ENCODE results near the gene HS6ST3.

The HS6ST3 gene

GRCh38 chr13:96238241-96238640 lies 148.3 kb downstream of the HS6ST3 start:
- DNase-seq (ENCODE audit: low read depth, low spot score) = no peak
- Histone ChIP-seq H3K36me3 (ENCODE audit: insufficient read depth, low read length) (no peaks in the 10 kb centered on the region), H3K27ac (no peak overlapping the region), H3K4me3 (no peak overlapping the region), H3K9me3 (ENCODE audit: low read depth, low read length) (no peaks in the 10 kb centered on the region), H3K9ac (ENCODE audit: insufficient read length) (no peak overlapping the region)
- TF ChIP-seq EZH2 (IDR thresholded peaks at IDR 0.05) (no peak), POLR2AphosphoS5 (IDR thresholded peaks at IDR 0.05; ENCODE audit: borderline replicate concordance, low read depth, low read length) (no peak), FOXP2 (optimal IDR thresholded peaks at IDR 0.05; ENCODE audit: control extremely low read depth, extremely low read length, insufficient read depth) (no peak)

DNA sequence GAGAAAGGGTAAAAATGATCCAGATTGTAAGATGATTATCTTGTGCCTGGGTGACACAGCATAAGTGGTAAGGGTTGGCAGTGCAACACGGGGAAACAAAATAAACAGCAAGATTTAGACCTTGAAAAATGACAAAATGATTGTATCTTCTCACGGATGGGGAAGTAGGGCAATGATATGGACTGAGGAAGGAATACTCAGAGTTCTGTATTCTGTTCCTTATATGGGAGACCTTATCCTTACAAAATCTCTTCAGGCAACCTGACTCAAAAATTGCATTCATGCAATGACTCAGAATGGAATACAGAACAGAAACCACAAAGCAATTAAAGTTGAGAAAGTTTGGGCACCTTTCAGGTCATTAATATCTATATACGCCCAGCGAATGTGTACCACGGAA lies 149.0 kb downstream of the HS6ST3 start:
- no peaks in the 10 kb centered on the region for H3K36me3 ChIP-seq (ENCODE audit: insufficient read depth, low read length)
- TF ChIP-seq FOXP2 (optimal IDR thresholded peaks at IDR 0.05; ENCODE audit: control extremely low read depth, extremely low read length, insufficient read depth) (no peak), EZH2 (IDR thresholded peaks at IDR 0.05) (no peak), POLR2AphosphoS5 (IDR thresholded peaks at IDR 0.05; ENCODE audit: borderline replicate concordance, low read depth, low read length) (no peak)
- no peak overlapping the region for H3K4me3 ChIP-seq
- no peak for DNase-seq (ENCODE audit: low read depth, low spot score)
- H3K9me3 ChIP-seq (ENCODE audit: low read depth, low read length) = no peaks in the 10 kb centered on the region
- H3K9ac ChIP-seq (ENCODE audit: insufficient read length) = no peak overlapping the region
- H3K27ac ChIP-seq = no peak overlapping the region

DNA sequence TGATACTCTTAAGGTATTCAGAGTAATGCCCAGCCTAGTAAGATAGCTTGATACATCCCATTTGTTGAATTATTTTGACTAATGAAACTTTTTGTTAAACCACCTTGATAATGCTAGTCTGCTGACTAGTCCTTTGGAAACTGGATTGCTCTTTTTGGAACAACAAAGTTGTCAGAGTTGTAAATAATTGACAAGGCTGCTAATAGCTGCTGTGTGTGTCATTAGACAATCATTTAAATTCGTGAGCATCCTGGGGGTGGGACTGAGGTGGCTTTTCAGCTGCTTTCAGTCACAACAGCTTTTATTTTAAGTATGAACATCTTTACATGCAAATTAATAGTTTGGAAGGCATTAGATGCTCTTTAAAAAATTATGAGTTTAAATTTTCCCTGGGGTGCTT lies 153.5 kb downstream of the HS6ST3 start:
- Histone ChIP-seq H3K27ac (no peak overlapping the region), H3K9ac (ENCODE audit: insufficient read length) (no peak overlapping the region), H3K4me3 (no peak overlapping the region), H3K9me3 (ENCODE audit: low read depth, low read length) (no peaks in the 10 kb centered on the region), H3K36me3 (ENCODE audit: insufficient read depth, low read length) (no peaks in the 10 kb centered on the region)
- TF ChIP-seq POLR2AphosphoS5 (IDR thresholded peaks at IDR 0.05; ENCODE audit: borderline replicate concordance, low read depth, low read length) (no peak), EZH2 (IDR thresholded peaks at IDR 0.05) (no peak), FOXP2 (optimal IDR thresholded peaks at IDR 0.05; ENCODE audit: control extremely low read depth, extremely low read length, insufficient read depth) (no peak)
- no peak for DNase-seq (ENCODE audit: low read depth, low spot score)

GRCh38 chr13:96248103-96248502 lies 158.2 kb downstream of the HS6ST3 start:
- Histone ChIP-seq H3K9ac (ENCODE audit: insufficient read length) (no peak overlapping the region), H3K36me3 (ENCODE audit: insufficient read depth, low read length) (no peaks in the 10 kb centered on the region), H3K27ac (no peak overlapping the region), H3K9me3 (ENCODE audit: low read depth, low read length) (no peaks in the 10 kb centered on the region), H3K4me3 (no peak overlapping the region)
- TF ChIP-seq EZH2 (IDR thresholded peaks at IDR 0.05) = no peak
- no peak for TF ChIP-seq POLR2AphosphoS5 (IDR thresholded peaks at IDR 0.05; ENCODE audit: borderline replicate concordance, low read depth, low read length)
- TF ChIP-seq FOXP2 (optimal IDR thresholded peaks at IDR 0.05; ENCODE audit: control extremely low read depth, extremely low read length, insufficient read depth) = no peak
- DNase-seq (ENCODE audit: low read depth, low spot score) = no peak

DNA sequence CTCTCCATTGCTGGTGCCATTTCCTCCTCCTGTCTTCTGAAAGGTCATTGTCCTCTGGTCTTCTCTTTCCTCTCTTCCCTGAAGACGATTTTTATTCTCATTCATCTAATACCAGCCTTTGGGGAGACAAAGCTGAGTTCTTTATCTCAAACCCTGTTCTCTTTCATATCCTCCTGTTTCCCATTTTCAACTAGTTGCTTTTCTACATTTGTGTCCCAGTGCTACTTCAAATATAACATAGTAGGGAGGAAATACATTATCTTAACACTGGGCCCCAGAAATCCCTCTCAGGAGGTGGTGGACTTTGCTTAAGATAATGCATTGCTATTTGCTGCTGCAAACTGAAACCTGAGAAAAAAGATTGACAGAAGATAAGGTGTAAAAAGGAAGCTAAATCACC lies 159.1 kb downstream of the HS6ST3 start:
- H3K9ac ChIP-seq (ENCODE audit: insufficient read length) = no peak overlapping the region
- TF ChIP-seq POLR2AphosphoS5 (IDR thresholded peaks at IDR 0.05; ENCODE audit: borderline replicate concordance, low read depth, low read length) (no peak), FOXP2 (optimal IDR thresholded peaks at IDR 0.05; ENCODE audit: control extremely low read depth, extremely low read length, insufficient read depth) (no peak), EZH2 (IDR thresholded peaks at IDR 0.05) (no peak)

GRCh38 chr13:96252903-96253302 lies 163.0 kb downstream of the HS6ST3 start:
- no peak for DNase-seq (ENCODE audit: low read depth, low spot score)
- no peaks in the 10 kb centered on the region for H3K9me3 ChIP-seq (ENCODE audit: low read depth, low read length)
- no peak overlapping the region for H3K27ac ChIP-seq
- TF ChIP-seq EZH2 (IDR thresholded peaks at IDR 0.05) (no peak), POLR2AphosphoS5 (IDR thresholded peaks at IDR 0.05; ENCODE audit: borderline replicate concordance, low read depth, low read length) (no peak), FOXP2 (optimal IDR thresholded peaks at IDR 0.05; ENCODE audit: control extremely low read depth, extremely low read length, insufficient read depth) (no peak)
- H3K9ac ChIP-seq (ENCODE audit: insufficient read length) = no peak overlapping the region
- H3K36me3 ChIP-seq (ENCODE audit: insufficient read depth, low read length) = no peaks in the 10 kb centered on the region
- no peak overlapping the region for H3K4me3 ChIP-seq

More for the DNA sequence above, 159.1 kb downstream of the HS6ST3 start:
- no peaks in the 10 kb centered on the region for H3K9me3 ChIP-seq (ENCODE audit: low read depth, low read length)
- DNase-seq (ENCODE audit: low read depth, low spot score) = no peak
- H3K36me3 ChIP-seq (ENCODE audit: insufficient read depth, low read length) = no peaks in the 10 kb centered on the region
- no peak overlapping the region for H3K4me3 ChIP-seq
- H3K27ac ChIP-seq = no peak overlapping the region

GRCh38 chr13:96273196-96273595 lies 183.3 kb downstream of the HS6ST3 start:
- DNase-seq (ENCODE audit: low read depth, low spot score) = no peak
- no peaks in the 10 kb centered on the region for H3K36me3 ChIP-seq (ENCODE audit: insufficient read depth, low read length)
- TF ChIP-seq POLR2AphosphoS5 (IDR thresholded peaks at IDR 0.05; ENCODE audit: borderline replicate concordance, low read depth, low read length) (no peak), FOXP2 (optimal IDR thresholded peaks at IDR 0.05; ENCODE audit: control extremely low read depth, extremely low read length, insufficient read depth) (no peak), EZH2 (IDR thresholded peaks at IDR 0.05) (no peak)

GRCh38 chr13:96274046-96274445 lies 184.1 kb downstream of the HS6ST3 start:
- Histone ChIP-seq H3K9ac (ENCODE audit: insufficient read length) (no peak overlapping the region), H3K36me3 (ENCODE audit: insufficient read depth, low read length) (no peaks in the 10 kb centered on the region), H3K4me3 (no peak overlapping the region), H3K27ac (no peak overlapping the region), H3K9me3 (ENCODE audit: low read depth, low read length) (no peaks in the 10 kb centered on the region)
- no peak for TF ChIP-seq POLR2AphosphoS5 (IDR thresholded peaks at IDR 0.05; ENCODE audit: borderline replicate concordance, low read depth, low read length)
- no peak for TF ChIP-seq FOXP2 (optimal IDR thresholded peaks at IDR 0.05; ENCODE audit: control extremely low read depth, extremely low read length, insufficient read depth)
- TF ChIP-seq EZH2 (IDR thresholded peaks at IDR 0.05) = no peak
- no peak for DNase-seq (ENCODE audit: low read depth, low spot score)

More at GRCh38 chr13:96273196-96273595, 183.3 kb downstream of the HS6ST3 start:
- Histone ChIP-seq H3K4me3 (no peak overlapping the region), H3K27ac (no peak overlapping the region), H3K9ac (ENCODE audit: insufficient read length) (no peak overlapping the region), H3K9me3 (ENCODE audit: low read depth, low read length) (no peaks in the 10 kb centered on the region)

DNA sequence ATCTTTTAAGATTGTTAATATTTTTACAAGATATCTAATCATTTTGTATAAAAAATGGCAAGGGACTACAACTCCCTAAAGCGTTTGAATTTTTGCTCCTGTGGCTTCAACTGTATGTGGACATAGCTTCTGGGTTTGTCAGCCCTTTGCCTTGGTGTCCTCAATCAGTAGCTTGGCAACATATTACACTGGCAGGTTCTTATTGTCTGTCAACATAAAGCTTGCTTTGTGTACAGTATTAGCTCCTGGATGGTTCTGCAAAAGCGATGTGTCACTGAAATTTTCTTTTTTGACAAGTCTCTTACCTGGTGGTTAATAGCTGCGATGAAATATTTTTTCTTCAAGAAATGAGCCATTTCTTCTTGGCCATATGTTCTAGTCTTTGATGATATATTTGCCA lies 190.0 kb downstream of the HS6ST3 start:
- no peak overlapping the region for H3K27ac ChIP-seq
- no peak for TF ChIP-seq POLR2AphosphoS5 (IDR thresholded peaks at IDR 0.05; ENCODE audit: borderline replicate concordance, low read depth, low read length)

More for the DNA sequence above, 190.0 kb downstream of the HS6ST3 start:
- H3K4me3 ChIP-seq = no peak overlapping the region
- no peaks in the 10 kb centered on the region for H3K9me3 ChIP-seq (ENCODE audit: low read depth, low read length)
- no peaks in the 10 kb centered on the region for H3K36me3 ChIP-seq (ENCODE audit: insufficient read depth, low read length)
- no peak for DNase-seq (ENCODE audit: low read depth, low spot score)
- H3K9ac ChIP-seq (ENCODE audit: insufficient read length) = no peak overlapping the region
